Liver (tissue), 9 donors: ENCODE data around the gene CD37. TPM values are rescaled to one million over a fixed set of nuclear protein-coding genes. Genes with fewer than 3 reads are reported as not detected.

Experiments used
- DNase-seq: peaks from one replicate; pipeline ENCODE4 v3.0.0-alpha.2; 2017; ENCODE audit warnings: low spot score
- H3K27ac ChIP-seq, 2 donors: one replicate each; pipeline ENCODE4 v1.7.0; 2013; ENCODE audit warnings: inconsistent platforms in 2 of 2, low read length in 2 of 2, control low read depth in 1 of 2, low read depth in 1 of 2, mild to moderate bottlenecking in 1 of 2
- H3K27me3 ChIP-seq, 4 donors: one replicate each; pipeline versions ENCODE4 v1.6.1 to v1.7.0; 2013; ENCODE audit warnings: low read length in 3 of 4, inconsistent platforms in 1 of 4, mild to moderate bottlenecking in 1 of 4, moderate library complexity in 1 of 4; ENCODE audit not compliant: control insufficient read depth in 4 of 4, insufficient read depth in 4 of 4
- H3K36me3 ChIP-seq, 4 donors: one replicate each; pipeline versions ENCODE4 v1.6.1 to v1.7.0; 2013; ENCODE audit warnings: low read length in 3 of 4, mild to moderate bottlenecking in 3 of 4, low read depth in 1 of 4, moderate library complexity in 1 of 4; ENCODE audit not compliant: control insufficient read depth in 4 of 4, insufficient read depth in 3 of 4
- H3K4me1 ChIP-seq, 4 donors: one replicate each; pipeline versions ENCODE4 v1.6.1 to v1.7.0; 2013; ENCODE audit warnings: low read length in 3 of 4, mild to moderate bottlenecking in 3 of 4, moderate library complexity in 1 of 4; ENCODE audit not compliant: control insufficient read depth in 4 of 4, insufficient read depth in 4 of 4
- H3K4me3 ChIP-seq, 3 donors: one replicate each; pipeline versions ENCODE4 v1.6.1 to v1.7.0; 2013; ENCODE audit warnings: low read length in 3 of 3, control low read depth in 1 of 3, low read depth in 1 of 3, mild to moderate bottlenecking in 1 of 3
- H3K9ac ChIP-seq, 2 donors: one replicate each; pipeline ENCODE4 v1.7.0; 2013; ENCODE audit warnings: low read length in 2 of 2, mild to moderate bottlenecking in 2 of 2, moderate library complexity in 2 of 2, control low read depth in 1 of 2, low read depth in 1 of 2
- H3K9me3 ChIP-seq, 4 donors: one replicate each; pipeline versions ENCODE4 v1.6.1 to v1.7.0; 2013; ENCODE audit warnings: low read length in 3 of 4; ENCODE audit not compliant: control insufficient read depth in 4 of 4
- CTCF ChIP-seq: fragments of 150-350 bp; IDR thresholded peaks from 2 replicates; pipeline ENCODE4 v1.5.1; 2017; ENCODE audit warnings: improper control_type of control experiment, low read depth, low read length; ENCODE audit not compliant: missing input control
- EGR1 ChIP-seq, 2 donors: IDR thresholded peaks; 2 replicates each; pipeline ENCODE4 v1.6.1; 2016 to 2018; ENCODE audit warnings: antibody characterized with exemption in 2 of 2, low read depth in 2 of 2
- FOXA1 ChIP-seq: IDR thresholded peaks from 2 replicates; pipeline ENCODE4 v1.6.1; 2016; ENCODE audit warnings: antibody characterized with exemption
- FOXA2 ChIP-seq: IDR thresholded peaks from 2 replicates; pipeline ENCODE4 v1.6.1; 2016; ENCODE audit warnings: antibody characterized with exemption
- GABPA ChIP-seq, 2 donors: IDR thresholded peaks in 1 of 2; conservative IDR thresholded peaks in 1 of 2; 2 replicates each; pipeline ENCODE4 v1.6.1; 2016; ENCODE audit warnings: antibody characterized with exemption in 2 of 2, mild to moderate bottlenecking in 1 of 2, moderate library complexity in 1 of 2
- HNF4A ChIP-seq, 2 donors: conservative IDR thresholded peaks; 2 replicates each; pipeline ENCODE4 v1.6.1; 2016; ENCODE audit warnings: antibody characterized with exemption in 2 of 2, mild to moderate bottlenecking in 2 of 2
- HNF4G ChIP-seq: IDR thresholded peaks from 2 replicates; pipeline ENCODE4 v1.6.1; 2016; ENCODE audit warnings: antibody characterized with exemption
- JUND ChIP-seq, 2 donors: IDR thresholded peaks; 2 replicates each; pipeline ENCODE4 v1.6.1; 2016; ENCODE audit warnings: antibody characterized with exemption in 2 of 2
- MAX ChIP-seq: IDR thresholded peaks from 2 replicates; pipeline ENCODE4 v1.6.1; 2016; ENCODE audit warnings: antibody characterized with exemption
- NR2F2 ChIP-seq: IDR thresholded peaks from 2 replicates; pipeline ENCODE4 v1.6.1; 2016; ENCODE audit warnings: antibody characterized with exemption
- RAD21 ChIP-seq, 2 donors: IDR thresholded peaks; 2 replicates each; pipeline ENCODE4 v1.6.1; 2016; ENCODE audit warnings: antibody characterized with exemption in 2 of 2, mild to moderate bottlenecking in 2 of 2
- REST ChIP-seq: IDR thresholded peaks from 2 replicates; pipeline ENCODE4 v1.6.1; 2016; ENCODE audit warnings: antibody characterized with exemption, mild to moderate bottlenecking
- RXRA ChIP-seq, 2 donors: IDR thresholded peaks; 2 replicates each; pipeline ENCODE4 v1.6.1; 2017 to 2018; ENCODE audit warnings: antibody characterized with exemption in 2 of 2, mild to moderate bottlenecking in 1 of 2
- SP1 ChIP-seq: IDR thresholded peaks from 2 replicates; pipeline ENCODE4 v1.6.1; 2018; ENCODE audit warnings: antibody characterized with exemption, mild to moderate bottlenecking
- TAF1 ChIP-seq: conservative IDR thresholded peaks from 2 replicates; pipeline ENCODE4 v1.6.1; 2016; ENCODE audit warnings: antibody characterized with exemption, mild to moderate bottlenecking
- YY1 ChIP-seq: IDR thresholded peaks from 2 replicates; pipeline ENCODE4 v1.6.1; 2016; ENCODE audit warnings: antibody characterized with exemption, mild to moderate bottlenecking
- ZBTB33 ChIP-seq: IDR thresholded peaks from 2 replicates; pipeline ENCODE4 v1.6.1; 2016; ENCODE audit warnings: antibody characterized with exemption
- WGBS: extraction: QIAGEN DNeasy Blood & Tissue Kit; methylation state at CpG from one replicate; pipeline ENCODE4 v1.1.7; 2013; 5-methylcytosine and 5-hydroxymethylcytosine counted together
- polyA plus RNA-seq, 2 donors: library from polyadenylated mRNA; stranded (reverse) in 1 of 2; unstranded in 1 of 2; fragments of 200-250 nt in 1 of 2; fragments of >200 nt in 1 of 2; fragmentation: Nextera tagmentation in 1 of 2; extraction: Ambion mirVana in 1 of 2; gene quantifications; one replicate each; pipeline versions ENCODE4 v1.2.1 to v1.2.3, GENCODE V29; 2013 to 2015
- total RNA-seq, 2 donors: library from RNA; depleted of rRNA; stranded (reverse); fragments of >200 nt; gene quantifications; one replicate each; pipeline ENCODE4 v1.2.3, GENCODE V29; 2014
- donor health status: healthy.
- donor health status: healthy.
- donor health status: healthy.
- donor health status: healthy.
- donor health status: healthy.

The CD37 gene
- total and polyA plus RNA-seq, 4 donors: 2.9 to 9.6 (median 3.9) TPM

GRCh38 chr19:49340069-49340864 lies 5.1 kb downstream of the CD37 start:
- H3K36me3 ChIP-seq: peaks cover 0 to 5% (median 2%) of the 10 kb centered on the region in 4 donors
- no peaks in the 10 kb centered on the region for H3K27me3 ChIP-seq
- peak overlapping the region; percentile 47 to 61 (median 53) for H3K4me3 ChIP-seq
- no peaks in the 10 kb centered on the region for H3K9me3 ChIP-seq
- 9% methylated on average over 36 of the region's 36 CpGs for WGBS
- peak; percentile 50 for TF ChIP-seq MAX
- TF ChIP-seq RXRA (IDR thresholded peaks at IDR 0.05): no peak
- TF ChIP-seq FOXA2: no peak
- no peak for TF ChIP-seq HNF4G
- TF ChIP-seq HNF4A (conservative IDR thresholded peaks at IDR 0.05): no peak
- no peak for TF ChIP-seq TAF1
- no peak for TF ChIP-seq REST
- peak overlapping the region; percentile 88 to 95 for H3K27ac ChIP-seq
- peak; percentile 79 for DNase-seq
- H3K4me1 ChIP-seq: peaks cover 2 to 24% (median 11%) of the 10 kb centered on the region in 4 donors
- H3K9ac ChIP-seq: peak overlapping the region in 1 of 2 donors; percentile 51

GRCh38 chr19:49340865-49341718 lies 5.9 kb downstream of the CD37 start:
- no peak overlapping the region for H3K4me3 ChIP-seq
- no peak overlapping the region for H3K9ac ChIP-seq
- H3K4me1 ChIP-seq: peaks cover 2 to 24% (median 11%) of the 10 kb centered on the region in 4 donors
- TF ChIP-seq MAX: no peak
- no peak for TF ChIP-seq GABPA (IDR thresholded peaks at IDR 0.05 in 1 of 2, conservative IDR thresholded peaks at IDR 0.05 in 1 of 2)
- no peak for TF ChIP-seq HNF4G
- no peak for TF ChIP-seq TAF1
- TF ChIP-seq NR2F2: no peak
- no peak for TF ChIP-seq RAD21 (IDR thresholded peaks at IDR 0.05)
- TF ChIP-seq SP1: no peak
- no peak for TF ChIP-seq JUND (IDR thresholded peaks at IDR 0.05)
- TF ChIP-seq EGR1 (IDR thresholded peaks at IDR 0.05; ENCODE audit: low read depth in 2 of 2): no peak
- no peak for TF ChIP-seq FOXA1
- TF ChIP-seq ZBTB33: no peak
- TF ChIP-seq HNF4A (conservative IDR thresholded peaks at IDR 0.05): no peak
- no peak for TF ChIP-seq FOXA2
- no peak for TF ChIP-seq YY1
- TF ChIP-seq CTCF: no peak
- no peak for TF ChIP-seq RXRA (IDR thresholded peaks at IDR 0.05)
- no peaks in the 10 kb centered on the region for H3K27me3 ChIP-seq
- H3K36me3 ChIP-seq: peaks cover 0 to 5% (median 2%) of the 10 kb centered on the region in 4 donors
- 96% methylated on average over 11 of the region's 11 CpGs for WGBS
- H3K9me3 ChIP-seq: no peaks in the 10 kb centered on the region
- H3K27ac ChIP-seq: peak overlapping the region in 1 of 2 donors; percentile 95
- no peak for DNase-seq
